ENCODE data around the gene RTKN2.

- no peak for TF ChIP-seq POLR2A (IDR thresholded peaks at IDR 0.05)
- no peak for TF ChIP-seq POLR2AphosphoS5 (IDR thresholded peaks at IDR 0.05; ENCODE audit: insufficient read depth in 1 of 2, low read depth in 1 of 2)
- TF ChIP-seq CTCF (IDR thresholded peaks at IDR 0.05), result no peak
These were observed 9.2 kb downstream of the RTKN2 start for GRCh38 chr10:62259456-62259855.
